GM18861 (cell line): ENCODE data around the gene SLU7.

ENCODE experiments used
- ATAC-seq: cut with Tn5 transposase; IDR thresholded peaks from one replicate; pipeline ENCODE4 v1.9.1; 2021; ENCODE audit not compliant: unreplicated experiment

SLU7 gene

DNA sequence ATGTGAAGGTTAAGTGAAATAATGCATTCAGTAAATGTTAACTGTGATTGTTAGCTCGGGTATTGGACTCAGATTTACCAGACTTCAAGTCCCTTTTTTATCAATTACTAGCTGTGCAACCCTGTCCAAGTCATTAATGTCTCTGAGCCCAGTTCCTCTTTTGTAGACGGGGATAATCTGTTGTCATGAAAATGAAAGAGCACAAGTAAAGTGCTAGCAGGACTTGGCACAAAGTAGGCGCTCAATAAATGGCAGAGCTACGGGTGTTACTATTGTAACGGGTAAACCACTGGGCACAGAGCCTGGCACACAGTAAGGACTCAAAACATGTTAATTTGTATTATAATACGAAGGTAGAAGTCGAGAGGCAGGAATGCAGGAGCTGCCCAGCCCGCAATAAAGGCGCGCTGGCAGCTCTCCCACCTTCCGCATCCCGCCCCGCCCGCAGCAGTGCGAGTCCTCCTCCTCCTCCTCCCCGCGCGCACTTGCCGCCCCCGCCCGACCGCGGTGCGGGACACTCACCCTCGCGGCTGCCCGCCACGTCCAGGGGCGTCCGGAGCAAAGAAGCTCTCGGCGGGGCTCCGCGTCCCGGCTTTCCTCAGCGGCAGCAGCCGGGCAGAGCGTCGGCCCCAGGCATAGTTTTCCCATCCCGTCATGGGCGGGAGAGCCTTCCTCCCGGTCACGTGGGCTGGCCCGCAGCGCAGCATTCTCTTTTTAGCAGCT, 48.7 kb downstream of the SLU7 start, which contains the start of gene C1QTNF2:
Gene C1QTNF2, minus strand, starts transcription at position 637 of the 723 bp plus-strand sequence. CDS start 15,615 bp downstream, outside the sequence.
- no peak for ATAC-seq

- no peak for ATAC-seq
Observed at GRCh38 chr5:160367885-160368284, 51.0 kb downstream of the SLU7 start.

DNA sequence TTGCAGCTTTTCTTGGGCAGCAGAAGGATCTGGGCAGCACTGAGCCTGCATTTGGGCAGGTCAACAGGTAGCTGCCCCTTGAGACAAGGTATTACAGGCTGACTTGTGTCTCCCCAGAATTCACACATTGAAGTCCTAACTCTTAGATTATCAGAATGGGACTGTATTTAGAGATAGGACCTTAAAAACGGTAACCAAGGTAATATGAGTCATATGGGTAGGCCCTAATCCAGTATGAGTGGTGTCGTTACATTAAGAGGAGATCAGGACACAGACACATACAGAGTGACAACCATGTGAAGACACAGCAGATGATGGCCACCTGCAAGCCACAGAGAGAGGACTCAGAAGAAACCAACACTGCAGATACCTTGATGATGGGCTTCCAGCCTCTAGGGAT, 51.6 kb downstream of the SLU7 start:
- no peak for ATAC-seq

DNA sequence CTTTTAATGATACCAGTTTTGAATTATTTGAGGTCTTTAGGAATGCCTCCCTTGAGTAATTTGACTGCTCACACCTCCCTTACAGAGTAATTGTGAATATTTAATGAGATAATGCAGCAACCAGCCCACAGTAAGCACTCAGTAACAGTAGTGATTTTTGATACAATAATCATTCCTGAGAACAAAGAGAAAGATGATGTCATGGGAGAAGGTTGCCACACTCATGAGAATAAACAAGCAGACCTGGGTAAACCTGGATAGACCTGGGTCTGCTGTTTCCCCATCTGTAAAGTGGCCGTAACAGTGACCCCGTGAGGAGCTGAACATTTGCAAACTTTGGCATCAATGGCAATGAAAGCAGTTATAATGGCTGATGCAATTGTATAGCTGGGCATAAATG, 52.7 kb downstream of the SLU7 start:
- no peak for ATAC-seq

DNA sequence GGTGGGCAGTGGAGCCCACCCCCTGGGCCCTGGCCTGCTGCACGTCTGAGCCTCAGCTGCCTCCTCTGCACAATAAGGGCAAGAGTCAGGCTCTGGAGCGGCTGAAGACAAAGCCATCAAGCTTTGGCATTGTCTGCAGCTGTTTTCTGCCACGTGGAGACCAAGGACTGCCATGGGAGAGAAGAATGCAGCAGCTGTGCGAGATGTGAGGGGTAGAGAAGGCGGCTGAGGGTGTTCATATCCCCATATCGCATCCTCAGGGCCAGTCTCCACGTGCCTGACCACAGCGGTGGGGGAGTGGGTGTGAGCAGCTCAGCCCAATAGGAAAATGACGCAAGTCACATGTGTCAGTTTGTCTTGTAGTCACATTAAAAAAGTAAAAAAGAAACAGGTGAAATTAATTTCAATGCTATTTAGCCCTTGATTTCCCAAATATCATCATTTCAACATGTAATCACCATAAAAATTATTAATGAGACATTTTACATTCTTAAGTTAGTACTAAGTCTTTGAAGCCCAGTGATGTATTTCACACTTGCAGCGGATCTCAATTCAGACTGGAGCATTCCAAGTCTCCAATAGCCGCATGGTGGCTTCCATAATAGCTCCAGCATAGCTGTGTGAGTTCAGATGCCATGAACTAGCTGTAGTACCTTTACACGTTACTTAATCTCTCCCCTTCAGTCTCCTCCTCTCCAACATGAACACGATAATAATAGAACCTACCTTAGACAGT, 55.1 kb downstream of the SLU7 start:
- no peak for ATAC-seq

- no peak for ATAC-seq
Observed at GRCh38 chr5:160363211-160363610, 55.7 kb downstream of the SLU7 start.

DNA sequence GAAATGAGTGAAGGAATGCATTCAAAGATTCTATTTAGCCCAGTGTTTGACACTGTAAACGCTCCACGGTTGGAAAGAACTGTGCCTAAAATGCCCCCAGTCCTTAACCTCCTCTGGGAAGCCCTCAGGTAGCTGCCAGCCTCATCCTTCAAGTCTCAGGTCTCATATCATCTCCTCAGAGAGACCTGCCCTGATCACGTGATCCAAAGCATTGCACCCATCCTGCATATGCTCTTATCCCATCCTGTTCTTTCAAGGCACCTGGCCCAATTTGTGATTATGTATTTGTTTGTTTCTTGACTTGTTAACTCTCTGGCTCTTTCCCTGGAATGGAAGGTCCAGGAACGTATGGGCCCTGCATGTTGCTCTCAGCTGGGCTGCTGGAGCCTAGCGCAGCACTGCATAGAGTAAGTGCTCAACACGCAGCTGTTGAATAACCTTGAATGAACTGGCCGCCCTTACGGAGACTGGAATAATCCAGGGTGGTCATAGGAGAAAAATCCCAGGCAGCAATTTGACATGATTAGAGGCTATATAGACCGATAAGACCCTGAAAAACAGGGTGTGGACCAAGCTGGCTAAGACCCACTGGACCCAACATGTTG, 57.2 kb downstream of the SLU7 start:
- ATAC-seq = no peak

GRCh38 chr5:160360310-160360709, 58.6 kb downstream of the SLU7 start:
- ATAC-seq = no peak

- ATAC-seq = no peak
Observed at GRCh38 chr5:160359816-160360215, 59.1 kb downstream of the SLU7 start.

DNA sequence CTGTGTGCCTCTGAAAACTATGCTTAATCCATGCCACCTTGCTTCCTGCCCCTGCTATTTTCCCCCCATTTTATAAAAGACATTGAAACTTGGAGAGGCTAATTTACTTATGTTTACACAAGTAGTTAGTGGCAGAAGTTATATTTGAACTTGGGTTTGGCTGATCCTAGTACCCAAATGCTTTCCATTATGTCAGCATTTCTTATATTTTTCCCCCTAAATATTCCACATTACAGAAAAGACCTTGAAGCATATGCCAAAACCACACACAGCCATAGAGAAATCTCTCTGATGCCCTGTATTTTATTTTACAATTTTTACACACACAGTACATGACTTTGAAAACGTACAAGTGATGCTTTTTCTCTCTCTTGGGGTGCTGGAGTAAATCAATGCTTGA, 59.6 kb downstream of the SLU7 start:
- no peak for ATAC-seq

- ATAC-seq = no peak
Observed at GRCh38 chr5:160357861-160358411, 60.9 kb downstream of the SLU7 start.

DNA sequence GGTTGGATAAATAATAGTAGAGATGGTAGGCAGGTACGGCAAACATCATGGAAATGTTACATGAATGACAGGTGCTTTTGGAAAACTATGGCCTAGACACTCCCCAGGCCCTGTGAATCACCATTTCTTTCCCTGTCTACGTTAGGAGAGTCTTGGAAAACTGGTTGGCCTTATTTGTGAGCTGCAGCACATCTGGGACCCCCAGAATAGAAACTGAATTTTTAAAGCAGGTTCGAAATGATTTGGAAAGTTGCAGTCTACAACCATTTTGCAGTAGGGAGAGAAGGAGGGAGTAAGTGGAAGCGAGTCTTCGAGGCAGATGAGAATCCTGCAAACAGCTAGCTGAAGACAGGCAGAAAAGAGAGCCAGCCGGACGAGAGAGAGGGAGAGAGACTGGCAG, 61.5 kb downstream of the SLU7 start:
- ATAC-seq = no peak

DNA sequence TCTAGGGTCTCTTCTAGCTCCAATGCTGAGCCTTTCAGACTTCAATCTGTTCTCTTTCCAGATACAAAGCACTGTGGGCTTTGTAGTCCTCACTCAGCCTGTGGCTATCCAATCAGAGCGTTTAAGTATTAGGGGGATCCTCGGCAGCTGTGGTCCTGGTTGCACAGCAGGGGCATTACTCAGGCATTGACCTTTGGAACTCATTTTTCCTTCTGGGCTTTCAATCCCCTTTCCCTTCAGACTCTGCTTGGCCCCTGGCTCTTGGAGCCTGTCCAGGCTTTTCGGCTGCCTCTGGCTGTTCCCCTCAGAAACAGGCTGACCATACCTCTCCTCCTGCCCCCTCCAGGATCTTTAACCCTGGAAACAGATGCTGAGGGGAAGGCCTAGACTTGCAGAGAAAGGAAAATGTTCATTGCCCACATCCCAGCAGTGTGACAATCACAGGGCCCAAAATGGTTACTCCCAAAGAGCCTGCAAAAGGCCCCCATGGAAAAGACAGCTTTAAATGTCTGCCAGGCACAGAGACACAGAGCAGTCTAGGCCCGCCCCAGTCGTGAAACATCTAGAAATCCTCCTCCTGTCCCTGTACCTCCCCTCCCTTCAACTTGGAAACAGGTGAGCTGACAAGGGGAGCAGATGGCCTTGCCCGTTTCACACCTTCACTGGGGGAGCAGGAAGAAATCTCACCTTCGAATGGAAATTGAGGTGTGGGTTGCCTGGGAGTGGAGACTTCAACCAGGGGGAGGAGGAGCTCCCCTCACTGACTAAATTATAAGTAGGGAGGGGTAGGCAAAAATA, 62.1 kb downstream of the SLU7 start:
- ATAC-seq = no peak

DNA sequence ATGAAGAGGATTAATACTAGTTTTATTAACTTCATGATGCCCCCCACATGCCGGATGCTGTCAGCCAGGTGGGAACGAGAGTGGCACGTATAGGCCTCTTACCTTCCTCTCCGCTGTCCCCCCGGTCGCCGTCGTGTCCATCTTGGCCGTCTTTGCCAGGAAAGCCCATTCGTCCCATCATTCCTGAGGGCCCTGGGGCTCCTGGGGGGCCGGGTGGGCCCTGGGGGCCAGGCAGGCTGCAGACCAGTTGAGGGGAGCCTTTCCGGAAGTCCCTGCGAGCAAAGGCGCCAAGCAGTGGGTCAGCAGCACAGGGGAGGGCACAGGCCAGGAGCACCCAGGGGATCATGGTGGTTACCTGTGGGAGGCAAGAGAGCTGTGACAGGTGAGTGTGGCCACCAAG, 64.2 kb downstream of the SLU7 start:
- ATAC-seq = no peak

GRCh38 chr5:160353379-160353778, 65.5 kb downstream of the SLU7 start:
- no peak for ATAC-seq

- no peak for ATAC-seq
Observed at GRCh38 chr5:160352308-160352707, 66.6 kb downstream of the SLU7 start.
